Esophagus (tissue), 2 donors: ENCODE measurements around the gene PLPP1. TPM values are rescaled to one million over a fixed set of nuclear protein-coding genes. Genes with fewer than 3 reads are reported as not detected.

Experiments used
- H3K27ac ChIP-seq, 2 donors: one replicate each; pipeline ENCODE4 v1.5.1; 2013; ENCODE audit warnings: low read depth in 2 of 2, mild to moderate bottlenecking in 2 of 2, inconsistent platforms in 1 of 2, low read length in 1 of 2, moderate library complexity in 1 of 2
- H3K27me3 ChIP-seq, 2 donors: one replicate each; pipeline ENCODE4 v1.6.1; 2013; ENCODE audit warnings: low read length in 2 of 2, control low read depth in 1 of 2, mild to moderate bottlenecking in 1 of 2; ENCODE audit not compliant: insufficient read depth in 2 of 2, control insufficient read depth in 1 of 2
- H3K36me3 ChIP-seq, 2 donors: one replicate each; pipeline ENCODE4 v1.6.1; 2013; ENCODE audit warnings: low read length in 1 of 2; ENCODE audit not compliant: control insufficient read depth in 2 of 2, insufficient read depth in 2 of 2
- H3K4me1 ChIP-seq, 2 donors: one replicate each; pipeline ENCODE4 v1.6.1; 2013; ENCODE audit warnings: low read length in 1 of 2; ENCODE audit not compliant: control insufficient read depth in 2 of 2, insufficient read depth in 2 of 2
- H3K4me3 ChIP-seq, 2 donors: one replicate each; pipeline ENCODE4 v1.5.1; 2013; ENCODE audit warnings: low read length in 2 of 2, mild to moderate bottlenecking in 2 of 2, low read depth in 1 of 2, moderate library complexity in 1 of 2
- H3K9me3 ChIP-seq, 2 donors: one replicate each; pipeline ENCODE4 v1.6.1; 2013; ENCODE audit warnings: mild to moderate bottlenecking in 2 of 2, low read depth in 1 of 2, low read length in 1 of 2, moderate library complexity in 1 of 2; ENCODE audit not compliant: control insufficient read depth in 2 of 2, insufficient read depth in 1 of 2
- WGBS, 2 donors: extraction: QIAGEN DNeasy Blood & Tissue Kit; methylation state at CpG; one replicate each; pipeline ENCODE4 v1.1.7; 2013; 5-methylcytosine and 5-hydroxymethylcytosine counted together
- polyA plus RNA-seq, 2 donors: library from polyadenylated mRNA; stranded (reverse); fragments of 200-250 nt; gene quantifications; one replicate each; pipeline ENCODE4 v1.2.3, GENCODE V29; 2013
- donor health status: healthy with polysubstance abuse.
- donor health status: Bipolar disorder and iron deficiency.

PLPP1 gene
- polyA plus RNA-seq, 2 donors = 23.3 to 27.7 TPM

DNA sequence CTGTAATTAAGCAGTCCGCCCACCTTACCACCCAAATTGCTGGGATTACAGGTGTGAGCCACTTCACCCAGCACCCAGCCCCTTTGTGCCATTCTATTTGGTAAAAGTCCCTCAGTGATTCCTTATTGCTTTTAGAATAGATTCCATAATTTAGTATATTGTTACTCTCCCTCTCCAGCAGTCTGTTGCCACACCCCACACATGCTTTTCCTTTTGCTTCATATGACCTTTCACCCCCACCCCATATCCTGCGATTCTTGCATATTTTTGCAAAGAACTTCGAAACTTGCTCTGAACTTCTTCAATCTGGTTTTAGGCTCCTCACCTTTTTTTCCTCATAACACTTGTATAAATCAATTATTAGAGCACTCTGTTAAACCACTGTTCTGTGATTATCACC is 126.8 kb downstream of the PLPP1 start:
- Histone ChIP-seq H3K27ac (no peak overlapping the region), H3K4me3 (no peak overlapping the region), H3K36me3 (peaks cover under 1 to 3% of the 10 kb centered on the region in 2 donors), H3K27me3 (no peaks in the 10 kb centered on the region), H3K9me3 (no peaks in the 10 kb centered on the region), H3K4me1 (no peaks in the 10 kb centered on the region)
- WGBS, 2 donors = 77 to 88% methylated on average over 3 of the region's 3 CpGs

DNA sequence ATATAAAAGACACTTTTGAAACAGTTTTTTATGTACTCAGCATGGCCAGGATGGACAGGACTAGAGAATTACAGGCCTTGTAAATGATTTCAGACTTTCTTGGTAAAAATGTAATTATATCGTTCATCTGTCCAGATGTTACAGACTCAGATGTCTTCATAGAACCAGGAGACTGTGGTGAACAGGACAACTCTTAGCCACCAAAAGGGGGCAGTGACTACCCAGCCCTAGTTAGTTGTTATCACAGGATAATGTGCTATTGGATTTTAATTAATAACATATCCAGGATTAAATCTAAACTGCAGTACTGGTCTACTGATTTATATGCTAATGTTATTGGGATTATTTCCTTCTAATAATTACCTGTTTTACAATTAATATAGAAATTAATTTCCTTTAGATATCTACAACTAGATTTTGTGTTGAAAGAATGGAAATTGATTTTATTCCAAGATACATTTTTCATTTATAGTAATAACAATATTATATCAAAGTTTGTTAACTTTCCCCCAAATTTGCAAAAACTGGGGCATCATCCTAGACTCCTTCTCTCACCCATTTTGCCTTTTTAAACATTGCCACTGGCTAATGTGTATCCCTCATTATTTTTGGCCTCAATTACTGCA is 127.6 kb downstream of the PLPP1 start:
- Histone ChIP-seq H3K9me3 (no peaks in the 10 kb centered on the region), H3K27me3 (no peaks in the 10 kb centered on the region), H3K36me3 (peaks cover 3 to 5% of the 10 kb centered on the region in 2 donors), H3K4me1 (no peaks in the 10 kb centered on the region), H3K4me3 (no peak overlapping the region), H3K27ac (no peak overlapping the region)
- 27 to 34% methylated on average over 1 of the region's 1 CpG for WGBS, 2 donors

DNA sequence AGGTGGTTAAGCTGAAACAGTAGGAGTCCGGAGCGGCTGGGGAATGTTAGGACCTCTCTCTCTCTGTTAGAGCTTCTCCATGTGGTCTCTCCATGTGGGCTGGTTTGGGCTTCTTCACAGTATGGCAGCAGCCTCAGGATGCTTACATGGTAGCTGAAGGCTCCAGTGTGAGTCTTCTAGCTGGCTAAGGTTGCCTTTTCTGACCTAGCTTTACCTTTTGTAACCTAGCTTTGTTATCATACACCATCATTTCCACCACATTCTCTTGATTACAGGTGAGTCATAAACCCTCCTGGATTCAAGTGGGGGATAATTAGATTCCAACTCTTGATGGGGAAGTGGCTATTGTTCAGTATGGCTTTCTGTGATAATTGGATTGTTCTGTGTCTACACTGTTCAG is 128.5 kb downstream of the PLPP1 start:
- WGBS, 2 donors = 90 to 98% methylated on average over 2 of the region's 2 CpGs
- peaks cover 3 to 6% of the 10 kb centered on the region in 2 donors for H3K36me3 ChIP-seq
- H3K27ac ChIP-seq = no peak overlapping the region
- H3K9me3 ChIP-seq = no peaks in the 10 kb centered on the region
- no peaks in the 10 kb centered on the region for H3K4me1 ChIP-seq
- no peaks in the 10 kb centered on the region for H3K27me3 ChIP-seq
- H3K4me3 ChIP-seq = no peak overlapping the region

DNA sequence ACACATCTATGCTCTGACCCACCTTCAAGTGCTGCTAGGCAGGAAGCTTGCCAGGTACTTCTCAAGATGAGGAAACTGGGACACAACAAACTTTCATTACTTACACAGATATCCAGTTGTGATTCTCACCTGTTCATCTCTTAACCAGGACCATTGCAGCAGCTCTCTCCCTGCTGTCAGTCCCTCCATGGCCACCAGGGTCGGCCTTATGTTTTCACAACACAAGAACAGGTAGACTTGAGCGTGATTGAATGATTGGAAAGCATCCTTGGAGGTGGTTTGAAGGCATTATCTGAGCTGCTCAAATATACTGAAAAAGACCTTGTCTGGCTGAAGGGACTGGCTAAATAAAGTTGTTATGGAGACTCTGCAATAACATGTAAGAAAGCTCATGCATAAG is 132.6 kb downstream of the PLPP1 start:
- no peak overlapping the region for H3K4me3 ChIP-seq
- no peaks in the 10 kb centered on the region for H3K27me3 ChIP-seq
- 45 to 46% methylated on average over 2 of the region's 2 CpGs for WGBS, 2 donors
- no peaks in the 10 kb centered on the region for H3K9me3 ChIP-seq
- H3K27ac ChIP-seq = no peak overlapping the region
- H3K4me1 ChIP-seq = no peaks in the 10 kb centered on the region
- H3K36me3 ChIP-seq = peaks cover 6% of the 10 kb centered on the region in 2 donors

DNA sequence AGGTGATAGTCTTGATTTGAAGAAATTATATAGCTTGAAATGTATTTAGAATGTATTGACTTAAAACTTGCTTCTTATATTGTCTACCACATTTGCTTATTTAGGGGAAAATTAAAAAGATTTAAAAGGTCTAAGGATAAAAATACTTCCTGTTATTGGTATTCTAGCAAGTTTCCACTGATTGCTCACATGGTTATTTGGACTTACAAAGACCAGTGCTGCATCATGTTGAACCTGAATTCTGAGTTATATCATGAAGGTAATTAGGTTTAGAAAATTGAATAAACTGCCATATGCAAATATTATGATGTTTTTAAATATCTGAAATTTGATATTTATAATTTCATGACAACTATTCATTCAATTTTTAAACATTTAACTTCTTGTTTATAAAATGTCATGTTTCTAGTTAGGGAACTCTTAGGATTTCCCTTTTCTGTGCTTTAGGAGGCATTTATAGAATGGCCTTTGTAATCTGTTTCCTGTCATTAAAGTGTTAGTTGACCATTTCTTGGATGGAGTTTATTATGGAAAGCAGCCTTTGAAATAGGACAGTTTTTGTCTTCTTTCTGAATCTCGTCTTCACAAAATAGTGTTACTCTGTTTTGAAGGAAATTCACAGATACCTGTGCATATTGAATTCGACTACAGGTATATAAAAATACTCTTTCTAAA is 141.1 kb downstream of the PLPP1 start:
- 38 to 40% methylated on average over 2 of the region's 2 CpGs for WGBS, 2 donors
- no peaks in the 10 kb centered on the region for H3K27me3 ChIP-seq
- no peaks in the 10 kb centered on the region for H3K4me1 ChIP-seq
- peaks cover 0 to 2% of the 10 kb centered on the region in 2 donors for H3K9me3 ChIP-seq
- H3K27ac ChIP-seq = no peak overlapping the region
- no peak overlapping the region for H3K4me3 ChIP-seq
- H3K36me3 ChIP-seq = peaks cover 0 to 5% of the 10 kb centered on the region in 2 donors

DNA sequence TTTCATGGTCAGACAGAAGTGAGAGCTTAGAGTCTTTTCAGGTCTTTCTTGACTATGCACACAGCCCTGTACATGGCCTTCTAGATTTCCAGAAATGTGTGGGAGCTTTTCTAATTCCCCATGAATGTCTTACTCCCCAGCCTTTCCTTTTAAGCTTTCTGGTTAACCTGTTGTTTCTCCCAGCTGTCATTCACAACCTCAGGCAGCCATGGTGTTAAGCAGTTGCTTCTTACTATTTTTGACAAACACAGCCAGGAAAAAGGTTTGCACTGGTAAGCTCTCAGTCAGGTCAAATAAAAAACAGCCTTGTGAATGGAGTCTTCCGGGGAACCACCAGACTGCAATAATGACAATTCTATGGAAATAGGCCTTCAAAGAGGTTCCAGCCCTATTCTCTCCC is 142.1 kb downstream of the PLPP1 start:
- 100% methylated on average over 1 of the region's 1 CpG for WGBS, 2 donors
- no peaks in the 10 kb centered on the region for H3K4me1 ChIP-seq
- H3K9me3 ChIP-seq = peaks cover 0 to 2% of the 10 kb centered on the region in 2 donors
- H3K27ac ChIP-seq = no peak overlapping the region
- no peak overlapping the region for H3K4me3 ChIP-seq
- H3K36me3 ChIP-seq = peaks cover 0 to 5% of the 10 kb centered on the region in 2 donors
- H3K27me3 ChIP-seq = no peaks in the 10 kb centered on the region

DNA sequence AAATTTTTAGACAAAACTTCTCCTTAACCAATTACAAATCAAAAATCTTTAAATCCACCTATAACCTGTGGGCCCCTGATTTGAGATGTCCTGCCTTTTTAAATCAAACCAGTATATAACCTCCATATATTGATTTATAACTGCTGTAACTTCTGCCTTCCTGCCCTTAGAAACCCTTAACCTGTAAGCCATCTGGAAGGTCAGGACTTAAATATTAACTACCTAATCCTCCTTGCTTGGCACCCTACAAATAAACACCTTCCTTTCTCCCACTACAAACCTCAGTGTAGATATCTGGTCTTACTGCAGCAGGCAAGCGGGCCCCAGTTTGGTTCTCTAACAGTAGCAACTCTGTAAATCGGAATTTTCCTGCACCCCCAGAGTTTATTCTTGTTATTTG is 143.1 kb downstream of the PLPP1 start:
- Histone ChIP-seq H3K4me3 (no peak overlapping the region), H3K9me3 (peaks cover 0 to 2% of the 10 kb centered on the region in 2 donors), H3K4me1 (no peaks in the 10 kb centered on the region), H3K36me3 (peaks cover 0 to 5% of the 10 kb centered on the region in 2 donors), H3K27ac (no peak overlapping the region), H3K27me3 (no peaks in the 10 kb centered on the region)
- 82 to 98% methylated on average over 2 of the region's 2 CpGs for WGBS, 2 donors

DNA sequence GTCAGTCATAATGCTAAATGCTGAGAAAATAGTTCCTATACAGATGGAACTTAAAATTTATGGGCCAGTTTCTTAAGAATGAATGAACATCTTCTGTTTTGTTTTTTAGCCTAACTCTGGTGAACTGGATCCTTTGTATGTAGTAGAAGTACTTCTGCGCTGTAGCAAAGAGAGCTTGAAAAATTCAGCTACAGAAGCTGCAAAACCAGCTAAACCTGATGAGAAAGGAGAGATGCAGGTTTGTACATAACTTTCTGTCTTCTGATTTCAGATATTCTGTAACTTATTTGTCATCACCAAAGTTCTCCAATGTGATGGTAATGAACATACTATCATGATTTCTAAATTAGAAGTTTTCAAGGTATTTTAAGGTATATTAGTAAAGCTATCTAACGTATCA is 146.9 kb downstream of the PLPP1 start:
- Histone ChIP-seq H3K4me3 (no peak overlapping the region), H3K4me1 (no peaks in the 10 kb centered on the region), H3K9me3 (peaks cover 0 to 2% of the 10 kb centered on the region in 2 donors), H3K27me3 (no peaks in the 10 kb centered on the region), H3K27ac (no peak overlapping the region), H3K36me3 (peaks cover 0 to 7% of the 10 kb centered on the region in 2 donors)
- 71 to 77% methylated on average over 2 of the region's 2 CpGs for WGBS, 2 donors

DNA sequence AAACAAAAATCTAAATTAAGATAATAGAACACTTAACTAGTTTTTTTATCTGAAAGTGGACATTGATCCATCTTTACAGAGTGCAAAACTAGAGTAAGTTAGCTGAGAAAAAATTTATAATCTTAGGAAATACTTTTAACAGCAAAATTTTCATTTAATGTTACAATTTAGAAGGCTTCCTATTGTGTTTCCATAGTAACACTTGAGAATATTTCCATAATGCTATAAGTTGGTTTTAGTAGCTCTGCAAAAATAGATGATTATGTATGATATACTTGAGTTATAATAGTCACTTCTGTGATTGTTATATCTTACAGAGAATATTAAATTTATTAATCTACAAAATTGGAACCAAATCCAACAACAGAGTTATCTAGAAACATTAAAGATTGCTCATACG is 148.4 kb downstream of the PLPP1 start:
- 71 to 83% methylated on average over 1 of the region's 1 CpG for WGBS, 2 donors
- Histone ChIP-seq H3K27me3 (no peaks in the 10 kb centered on the region), H3K4me1 (no peaks in the 10 kb centered on the region), H3K36me3 (peaks cover 0 to 4% of the 10 kb centered on the region in 2 donors), H3K4me3 (no peak overlapping the region), H3K9me3 (peaks cover 0 to 3% of the 10 kb centered on the region in 2 donors), H3K27ac (no peak overlapping the region)

DNA sequence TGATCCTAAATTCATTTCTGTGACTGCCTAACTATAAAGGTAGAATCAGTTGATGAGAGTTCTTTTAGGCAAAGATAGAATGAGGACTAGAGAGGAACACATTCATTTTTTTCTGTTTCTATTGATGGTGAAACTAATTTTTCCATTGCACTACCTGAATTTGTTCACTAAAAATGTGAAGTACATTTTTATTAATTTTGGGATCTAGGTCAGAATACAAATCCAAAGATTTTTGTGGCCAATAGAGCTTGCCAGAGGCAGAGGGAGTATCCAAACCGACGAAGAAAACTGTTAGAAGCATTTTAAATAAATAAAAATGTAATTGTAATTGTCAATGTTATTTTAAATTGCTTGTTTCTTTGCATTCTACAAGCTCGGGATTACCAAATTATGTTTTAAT is 148.9 kb downstream of the PLPP1 start:
- Histone ChIP-seq H3K4me3 (no peak overlapping the region), H3K9me3 (peaks cover 0 to 3% of the 10 kb centered on the region in 2 donors), H3K4me1 (no peaks in the 10 kb centered on the region), H3K27me3 (no peaks in the 10 kb centered on the region), H3K36me3 (peaks cover 0 to 4% of the 10 kb centered on the region in 2 donors), H3K27ac (no peak overlapping the region)
- 82 to 87% methylated on average over 3 of the region's 3 CpGs for WGBS, 2 donors
